Activated effector memory CD4-positive, alpha-beta T cell treated with anti-CD3 and anti-CD28 coated beads, Interleukin-2, amount 50 U/mL, for 16 hours (primary cell): ENCODE data around the gene CD19.
"Not testable (repeated sequence)": the region's sequence is repeated elsewhere in the genome, so short reads cannot be mapped to it uniquely, and the experiment has no call there.

Experiments used
- DNase-seq: peaks from one replicate; pipeline ENCODE4 v3.0.0-alpha.2; 2020

CD19 gene

GRCh38 chr16:28931801-28932225, at the start of gene CD19:
Gene CD19 (plus strand): TSS chr16:28931971. CDS start chr16:28932001, 30 bp downstream.
- no peak for DNase-seq

- DNase-seq: no peak
These were observed 49.1 kb upstream of the CD19 start for GRCh38 chr16:28882551-28883160.

- DNase-seq: no peak
These were observed 48.4 kb upstream of the CD19 start for GRCh38 chr16:28883221-28883996.

- no peak for DNase-seq
These were observed 47.7 kb upstream of the CD19 start for GRCh38 chr16:28884045-28884444.

GRCh38 chr16:28886945-28887344, 44.8 kb upstream of the CD19 start:
- DNase-seq: no peak

- DNase-seq: not testable (repeated sequence)
These were observed 41.4 kb upstream of the CD19 start for GRCh38 chr16:28890355-28890754.

GRCh38 chr16:28891964-28892890, 39.5 kb upstream of the CD19 start:
- DNase-seq: no peak

GRCh38 chr16:28893291-28893690, 38.5 kb upstream of the CD19 start:
- DNase-seq: no peak

GRCh38 chr16:28895609-28896008, 36.2 kb upstream of the CD19 start:
- DNase-seq: no peak

GRCh38 chr16:28897826-28898225, 33.9 kb upstream of the CD19 start:
- no peak for DNase-seq

GRCh38 chr16:28898266-28898665, 33.5 kb upstream of the CD19 start:
- DNase-seq: no peak

GRCh38 chr16:28898942-28899341, 32.8 kb upstream of the CD19 start:
- DNase-seq: no peak

- DNase-seq: no peak
These were observed 31.7 kb upstream of the CD19 start for GRCh38 chr16:28899882-28900590.

- no peak for DNase-seq
These were observed 31.2 kb upstream of the CD19 start for GRCh38 chr16:28900601-28901000.

GRCh38 chr16:28901862-28902261, 29.9 kb upstream of the CD19 start:
- no peak for DNase-seq

GRCh38 chr16:28902909-28903308, 28.9 kb upstream of the CD19 start:
- no peak for DNase-seq

GRCh38 chr16:28903344-28904042, 28.3 kb upstream of the CD19 start:
- DNase-seq: no peak

- no peak for DNase-seq
These were observed 27.4 kb upstream of the CD19 start for GRCh38 chr16:28904363-28904762.

- DNase-seq: no peak
These were observed 26.9 kb upstream of the CD19 start for GRCh38 chr16:28904828-28905227.

GRCh38 chr16:28905229-28905754, 26.5 kb upstream of the CD19 start:
- DNase-seq: no peak

- DNase-seq: no peak
These were observed 25.9 kb upstream of the CD19 start for GRCh38 chr16:28905800-28906372.
